ENCODE results near the gene ZNF749.
A peak's percentile ranks its signal among the peaks of the same experiment; 100 is the strongest.

Gene ZNF749

DNA sequence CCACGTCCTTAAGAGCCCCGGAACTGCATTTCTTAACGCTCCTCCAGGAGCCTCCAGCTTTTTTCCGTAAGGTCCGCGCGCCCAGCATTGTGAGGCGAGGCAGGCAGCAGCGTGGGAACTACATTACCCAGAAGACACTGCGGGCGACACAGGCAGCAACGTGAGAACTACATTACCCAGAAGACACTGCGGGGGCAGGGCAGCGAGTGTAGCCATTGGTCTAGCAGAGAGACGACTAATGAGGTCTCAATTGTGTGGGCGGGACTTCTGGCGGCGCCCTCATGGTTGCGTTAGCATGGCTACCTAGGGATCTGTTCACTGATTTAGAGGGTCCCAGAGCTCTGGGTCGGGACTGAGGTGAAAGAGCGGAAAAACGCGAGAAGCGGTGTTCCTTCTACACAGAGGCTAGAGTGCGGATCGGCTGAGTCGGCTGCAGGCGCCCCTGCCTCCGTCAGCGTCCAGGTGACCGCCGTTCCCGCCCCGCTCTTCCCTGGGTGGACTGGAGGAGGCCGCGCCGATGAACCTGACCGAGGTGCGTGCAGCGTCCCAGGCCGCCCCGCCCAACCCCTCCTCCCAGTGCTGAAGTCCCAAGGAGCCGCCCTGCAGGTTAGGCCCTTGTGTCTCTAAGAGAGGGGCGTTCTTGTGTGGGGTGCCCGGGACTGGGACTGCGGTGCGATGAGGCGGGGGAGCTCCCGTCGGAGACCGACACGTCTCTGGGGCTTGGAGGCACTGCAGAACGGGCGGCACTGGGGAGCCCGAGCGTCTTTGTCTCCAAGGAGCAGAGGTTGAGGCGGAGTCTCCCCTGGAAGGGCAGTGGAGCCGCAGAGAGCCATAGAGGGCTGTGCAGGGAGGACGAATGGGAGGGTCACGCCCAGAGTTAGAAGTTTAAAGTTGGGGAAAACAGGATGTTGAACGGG lies at the start of gene ZNF749:
Gene ZNF749, plus strand, starts transcription at position 264 of the 917 bp plus-strand sequence. Its CDS starts 254 bp downstream, at position 518.
- DNase-seq = peak; percentile 96

DNA sequence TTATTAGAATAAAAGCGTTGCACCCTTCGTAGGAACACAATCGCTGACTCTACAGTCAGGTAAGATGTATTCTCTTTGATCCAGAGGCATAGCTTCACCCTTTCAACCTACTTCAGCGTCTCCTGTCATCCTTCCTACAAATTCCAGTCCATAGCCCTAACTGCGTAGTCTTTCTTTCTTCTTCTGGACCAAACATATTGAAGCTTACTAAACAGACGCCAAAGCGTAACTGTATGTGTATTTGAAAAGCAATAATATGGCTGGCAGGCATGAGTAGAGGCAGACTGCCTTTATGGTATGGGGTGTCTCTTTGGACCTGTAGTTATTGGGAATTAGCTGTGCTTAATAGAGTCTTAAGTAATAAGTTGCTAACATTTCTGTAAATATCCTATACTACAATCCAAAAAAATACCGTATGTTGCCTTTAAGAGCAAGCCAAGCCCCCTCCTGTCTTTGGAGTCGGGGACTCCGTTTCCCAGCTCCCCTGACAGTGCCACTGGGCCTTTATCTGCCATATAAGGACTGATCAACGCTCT lies 45.9 kb upstream of the ZNF749 start:
- no peak for DNase-seq

DNA sequence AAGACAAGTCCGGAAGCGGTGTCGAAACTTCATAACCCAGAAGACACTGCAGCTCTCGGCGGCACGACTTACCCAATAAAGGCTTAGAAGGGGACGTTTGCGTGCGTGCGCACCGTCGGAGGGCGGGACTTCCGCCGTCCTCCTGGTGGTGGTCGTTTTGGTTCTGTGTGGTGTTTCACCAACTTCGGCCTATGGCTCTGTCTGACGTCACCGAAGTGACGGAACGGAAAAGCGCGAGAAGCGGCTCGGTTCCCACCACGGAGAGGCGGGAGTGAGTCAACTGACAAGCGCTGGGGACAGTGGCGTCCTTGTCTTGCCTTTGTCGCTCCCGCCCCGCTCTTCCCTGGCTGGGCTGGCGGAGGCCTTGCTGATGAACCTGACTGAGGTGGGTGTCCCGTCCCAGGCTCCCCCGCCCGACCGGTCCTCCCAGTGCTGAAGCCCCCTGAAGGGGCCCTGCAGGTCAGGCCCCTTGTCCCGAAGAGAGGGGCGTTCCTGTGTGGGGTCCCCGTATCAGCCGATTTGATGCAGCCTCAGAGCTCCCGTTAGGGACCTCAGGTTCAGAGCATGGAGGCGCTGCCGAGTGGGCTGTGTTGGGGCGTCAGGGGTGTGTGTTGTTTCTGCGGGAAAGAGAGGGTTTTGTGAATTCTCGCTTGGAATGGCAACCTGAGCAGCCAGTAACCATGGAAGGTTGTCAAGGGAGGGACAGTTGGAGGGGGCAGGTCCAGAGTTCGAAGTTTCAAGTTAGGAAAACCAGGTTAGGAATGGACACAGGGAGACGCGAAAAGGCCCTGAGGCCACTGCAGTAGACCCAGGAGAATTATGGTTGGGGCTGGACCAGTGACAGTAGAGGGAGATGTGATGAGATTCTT lies 45.2 kb upstream of the ZNF749 start, which contains the start of gene ZNF548:
Gene ZNF548, plus strand, starts transcription at position 125 of the 869 bp plus-strand sequence. Its CDS starts 246 bp downstream, at position 371.
- DNase-seq = peak; percentile 96

DNA sequence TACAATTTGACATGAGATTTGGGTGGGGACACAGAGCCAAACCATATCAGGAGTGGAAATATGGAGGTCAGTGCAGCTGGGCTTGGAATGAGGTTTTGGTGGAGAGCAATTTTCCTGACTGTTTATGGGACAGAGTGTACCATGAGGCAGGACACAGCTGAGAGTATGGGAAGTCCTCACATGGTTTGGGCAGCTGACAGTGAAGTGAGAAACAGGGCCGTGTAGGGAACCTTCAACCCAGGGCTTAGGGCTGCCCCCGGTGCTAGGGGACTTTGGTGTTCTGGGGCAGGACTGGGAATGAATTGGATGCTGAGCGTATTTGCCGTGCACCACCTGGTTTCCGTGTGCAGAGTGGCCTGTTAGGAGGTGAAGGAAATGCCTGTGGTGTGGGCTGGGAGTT lies 39.4 kb upstream of the ZNF749 start:
- DNase-seq = no peak

DNA sequence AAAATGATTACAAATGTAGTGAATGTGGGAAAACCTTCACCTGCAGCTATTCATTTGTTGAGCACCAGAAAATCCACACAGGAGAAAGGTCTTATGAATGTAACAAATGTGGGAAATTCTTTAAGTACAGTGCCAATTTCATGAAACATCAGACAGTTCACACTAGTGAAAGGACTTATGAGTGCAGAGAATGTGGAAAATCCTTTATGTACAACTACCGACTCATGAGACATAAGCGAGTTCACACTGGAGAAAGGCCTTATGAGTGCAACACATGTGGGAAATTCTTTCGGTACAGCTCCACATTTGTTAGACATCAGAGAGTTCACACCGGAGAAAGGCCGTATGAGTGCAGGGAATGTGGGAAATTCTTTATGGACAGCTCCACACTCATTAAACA lies 36.3 kb upstream of the ZNF749 start:
- no peak for DNase-seq

DNA sequence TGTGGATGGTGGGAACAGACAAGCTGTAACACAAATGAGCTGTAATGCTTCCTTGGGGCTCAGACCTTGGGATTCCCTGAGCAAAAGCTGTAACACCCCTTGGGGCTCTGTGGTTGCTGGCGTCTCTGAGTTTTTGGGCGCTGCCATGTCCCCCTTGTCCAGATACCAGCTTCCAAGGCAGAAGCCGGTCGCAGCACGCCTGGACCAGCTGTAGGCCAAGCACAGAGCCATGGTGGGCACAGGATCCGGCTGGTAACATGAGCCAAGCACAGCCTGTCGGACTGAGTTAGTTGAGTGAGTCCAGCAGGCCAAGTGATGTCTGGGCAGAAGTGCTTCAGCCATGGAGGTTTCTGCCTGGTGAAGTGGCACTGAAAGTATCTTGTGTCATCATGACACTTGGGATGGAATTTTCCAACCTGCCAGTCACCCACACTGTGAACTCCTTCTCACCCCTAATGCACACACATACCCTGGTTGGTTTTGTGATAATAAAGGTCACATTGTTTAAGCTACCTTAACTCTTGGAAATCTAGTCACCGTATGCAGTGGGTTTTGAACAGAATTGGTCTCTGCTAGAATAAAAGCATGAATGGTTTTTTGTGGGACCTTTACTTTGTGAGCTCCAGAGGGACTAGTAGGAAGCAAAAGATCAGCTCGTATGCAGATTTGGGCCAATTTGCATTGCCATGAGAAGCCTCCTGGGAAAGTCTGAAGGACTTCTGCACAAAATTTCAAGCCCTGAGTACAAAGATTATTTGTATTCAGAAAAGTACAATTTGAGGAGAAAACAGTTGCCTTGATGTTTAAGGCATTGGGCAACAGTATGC lies 31.2 kb upstream of the ZNF749 start:
- DNase-seq = no peak

DNA sequence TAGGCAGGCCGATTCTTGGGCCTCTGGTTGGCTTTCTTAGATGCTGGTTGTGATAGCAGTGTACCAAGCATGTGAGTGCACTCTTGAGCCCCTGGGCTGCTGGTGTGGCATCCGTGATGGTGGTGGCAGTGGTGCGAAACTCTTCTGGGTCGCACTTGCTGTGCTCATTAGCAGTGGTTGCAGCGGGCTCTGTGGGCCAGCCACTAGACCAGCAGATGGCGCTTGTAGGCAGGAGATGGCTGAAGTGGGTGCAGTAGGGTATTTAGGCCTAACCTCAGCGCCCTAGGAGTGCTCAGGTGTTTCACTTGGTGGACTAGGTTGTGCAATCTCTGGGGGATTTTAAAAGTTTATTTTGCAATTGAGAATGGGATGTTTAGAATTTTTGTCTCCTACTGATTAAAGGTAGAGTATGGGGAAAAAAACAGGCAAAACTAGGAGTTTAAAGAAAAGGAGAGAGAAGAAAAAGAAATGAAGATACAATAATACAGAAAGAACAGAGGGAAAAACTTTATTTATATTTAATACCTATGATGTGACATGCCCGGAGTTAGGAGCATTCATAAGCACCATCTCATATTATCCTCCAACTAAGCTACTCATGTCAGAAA lies 28.5 kb upstream of the ZNF749 start:
- DNase-seq = no peak

DNA sequence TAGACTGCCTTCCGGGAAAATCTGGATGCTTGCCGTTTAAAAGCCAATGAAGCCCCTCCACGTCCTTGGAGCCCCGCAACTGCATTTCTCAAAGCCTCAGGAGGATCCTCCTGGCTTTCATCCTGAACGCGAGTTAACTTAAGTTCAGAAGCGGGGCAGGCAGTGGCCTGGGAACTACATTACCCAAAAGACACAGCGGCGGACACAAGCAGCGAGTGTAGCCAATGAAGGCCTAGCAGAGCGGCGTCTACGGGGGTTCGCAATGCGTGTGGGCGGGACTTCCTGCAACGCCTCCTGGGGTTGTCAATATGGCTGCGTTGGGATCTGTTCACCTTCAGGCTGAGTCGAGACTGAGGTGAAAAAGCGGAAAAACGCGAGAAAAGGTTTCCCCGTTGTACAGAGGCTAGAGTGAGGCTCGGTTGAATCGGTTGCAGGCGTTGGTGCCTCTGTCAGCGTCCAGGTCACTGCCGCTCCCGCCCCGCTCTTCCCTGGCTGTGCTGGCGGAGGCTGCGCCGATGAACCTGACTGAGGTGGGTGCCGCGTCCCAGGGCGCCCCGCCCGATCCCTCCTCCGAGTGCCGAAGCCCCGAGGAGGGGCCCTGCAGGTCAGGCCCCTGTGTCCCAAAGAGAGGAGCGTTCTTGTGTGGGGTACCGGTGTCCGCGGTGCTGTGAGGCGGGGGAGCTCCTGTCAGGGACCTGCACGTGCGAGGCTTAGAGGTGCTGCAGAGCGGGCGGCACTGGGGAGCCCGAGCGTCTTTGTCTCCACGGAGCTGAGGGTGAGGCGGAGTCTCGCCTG lies 24.1 kb upstream of the ZNF749 start, which contains the start of gene ZNF17:
Gene ZNF17, plus strand, starts transcription at position 285 of the 795 bp plus-strand sequence. CDS start 2,455 bp downstream, outside the sequence.
- DNase-seq = peak; percentile 81

DNA sequence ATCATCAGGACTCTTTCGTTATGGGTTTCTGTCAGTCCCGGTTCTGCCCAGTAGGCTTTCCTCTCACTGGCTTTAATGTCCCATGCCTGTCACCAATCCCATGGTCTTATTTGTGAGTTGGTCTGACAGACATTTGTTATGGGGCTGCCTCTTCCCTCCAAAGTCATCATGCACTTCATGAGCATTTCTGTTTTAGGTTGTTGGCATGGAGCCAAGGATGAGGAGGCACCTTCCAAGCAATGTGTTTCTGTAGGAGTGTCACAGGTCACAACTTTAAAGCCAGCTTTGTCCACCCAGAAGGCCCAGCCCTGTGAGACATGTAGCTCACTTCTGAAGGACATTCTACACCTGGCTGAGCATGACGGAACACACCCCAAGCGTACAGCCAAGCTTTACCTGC lies 15.7 kb upstream of the ZNF749 start:
- DNase-seq = no peak

DNA sequence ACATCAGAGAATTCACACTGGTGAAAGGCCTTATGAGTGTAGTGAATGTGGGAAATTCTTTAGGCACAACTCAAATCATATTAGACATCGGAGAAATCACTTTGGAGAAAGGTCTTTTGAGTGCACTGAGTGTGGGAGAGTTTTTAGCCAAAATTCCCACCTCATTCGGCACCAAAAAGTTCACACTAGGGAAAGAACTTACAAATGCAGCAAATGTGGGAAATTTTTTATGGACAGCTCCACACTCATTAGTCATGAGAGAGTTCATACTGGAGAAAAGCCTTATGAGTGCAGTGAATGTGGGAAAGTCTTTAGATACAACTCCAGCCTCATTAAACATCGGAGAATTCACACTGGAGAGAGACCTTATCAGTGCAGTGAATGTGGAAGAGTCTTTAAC lies 14.1 kb upstream of the ZNF749 start:
- no peak for DNase-seq

DNA sequence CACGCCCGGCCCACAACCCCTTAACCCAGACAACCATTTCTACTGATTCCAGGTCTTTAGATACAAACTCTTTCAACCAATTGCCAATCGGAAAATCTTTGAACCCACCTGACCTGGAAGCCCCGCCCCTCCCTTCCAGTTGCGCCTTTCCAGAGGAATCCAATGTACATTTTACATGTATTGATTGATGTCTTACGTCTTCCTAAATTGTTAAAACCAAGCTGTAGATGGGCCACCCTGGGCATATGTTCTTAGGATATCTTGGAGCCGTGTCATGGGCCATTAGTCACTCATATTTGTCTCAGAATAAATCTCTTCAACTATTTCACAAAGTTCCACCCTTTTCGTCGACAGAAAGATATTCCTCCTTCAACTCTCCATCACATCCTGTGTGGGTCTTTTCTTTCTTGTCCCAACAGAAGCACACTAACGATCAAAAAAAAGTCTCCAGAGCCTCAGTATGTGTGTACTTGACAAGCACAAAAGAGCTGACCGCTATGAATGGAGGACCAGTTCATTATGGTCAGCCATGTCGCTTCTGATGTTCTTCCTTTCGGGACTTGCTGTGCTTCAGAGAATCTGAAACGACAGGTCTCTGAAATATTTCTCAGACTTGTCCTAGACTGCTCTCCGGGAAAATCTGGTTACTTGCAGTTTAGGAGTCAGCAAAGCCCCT lies 601 bp upstream of the ZNF749 start:
- no peak for DNase-seq

DNA sequence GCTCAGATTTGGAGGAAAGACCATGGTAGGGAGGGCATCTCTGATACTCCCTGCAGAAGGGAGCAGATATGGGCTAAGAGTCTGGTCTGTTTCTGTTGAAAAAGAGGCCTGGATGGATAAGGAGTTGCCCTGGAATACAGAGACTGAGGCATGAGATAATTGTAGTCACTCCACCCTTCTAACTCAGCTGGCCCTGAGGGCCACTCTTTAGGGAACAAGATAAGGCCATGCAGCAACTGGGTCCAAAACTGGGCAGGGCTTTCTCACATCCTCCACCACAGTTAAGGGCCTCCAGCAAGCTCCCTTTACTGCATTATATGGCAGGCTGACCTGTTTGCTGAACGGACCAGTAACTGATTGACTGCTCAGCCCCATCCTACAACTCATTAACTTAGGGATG lies 1.3 kb downstream of the ZNF749 start:
- no peak for DNase-seq

DNA sequence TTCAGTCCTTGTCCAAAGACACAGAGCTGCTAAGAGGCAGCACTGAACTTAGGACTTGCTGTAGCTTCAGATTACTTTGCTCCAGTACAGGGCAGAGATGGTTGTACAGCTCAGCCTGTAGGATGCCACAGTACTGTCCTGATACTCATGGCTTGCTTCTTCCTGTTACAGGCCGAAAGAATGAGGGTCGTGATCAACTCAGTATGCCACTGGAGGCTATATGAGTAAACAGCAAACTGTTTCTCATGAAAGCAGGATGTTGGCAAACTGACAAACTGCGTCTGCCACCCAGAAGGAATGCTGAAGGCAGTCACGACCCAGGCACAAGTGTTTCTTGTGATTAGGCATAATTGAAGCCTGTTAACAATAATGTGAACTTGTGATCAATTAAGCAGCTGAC lies 2.8 kb downstream of the ZNF749 start:
- DNase-seq = no peak

DNA sequence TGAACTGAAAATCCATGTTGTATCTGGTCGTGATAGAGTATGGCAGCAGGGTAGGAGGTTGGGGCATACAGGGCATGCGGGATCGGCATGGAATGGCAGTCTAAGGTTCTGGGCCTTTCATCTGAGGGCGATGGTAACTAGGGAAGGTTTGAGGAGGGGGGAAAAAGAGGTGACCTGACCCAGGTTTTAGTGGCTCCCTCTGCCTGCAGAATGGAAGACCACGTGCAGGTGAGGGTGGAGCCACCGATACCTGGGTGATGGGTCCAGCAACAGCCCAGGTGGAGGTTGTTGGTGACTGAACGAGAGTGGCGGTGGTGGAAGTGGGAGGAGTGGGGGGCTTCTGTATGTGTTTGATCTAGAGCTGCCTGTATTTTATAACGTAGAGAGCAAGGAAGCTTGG lies 3.8 kb downstream of the ZNF749 start:
- DNase-seq = no peak

DNA sequence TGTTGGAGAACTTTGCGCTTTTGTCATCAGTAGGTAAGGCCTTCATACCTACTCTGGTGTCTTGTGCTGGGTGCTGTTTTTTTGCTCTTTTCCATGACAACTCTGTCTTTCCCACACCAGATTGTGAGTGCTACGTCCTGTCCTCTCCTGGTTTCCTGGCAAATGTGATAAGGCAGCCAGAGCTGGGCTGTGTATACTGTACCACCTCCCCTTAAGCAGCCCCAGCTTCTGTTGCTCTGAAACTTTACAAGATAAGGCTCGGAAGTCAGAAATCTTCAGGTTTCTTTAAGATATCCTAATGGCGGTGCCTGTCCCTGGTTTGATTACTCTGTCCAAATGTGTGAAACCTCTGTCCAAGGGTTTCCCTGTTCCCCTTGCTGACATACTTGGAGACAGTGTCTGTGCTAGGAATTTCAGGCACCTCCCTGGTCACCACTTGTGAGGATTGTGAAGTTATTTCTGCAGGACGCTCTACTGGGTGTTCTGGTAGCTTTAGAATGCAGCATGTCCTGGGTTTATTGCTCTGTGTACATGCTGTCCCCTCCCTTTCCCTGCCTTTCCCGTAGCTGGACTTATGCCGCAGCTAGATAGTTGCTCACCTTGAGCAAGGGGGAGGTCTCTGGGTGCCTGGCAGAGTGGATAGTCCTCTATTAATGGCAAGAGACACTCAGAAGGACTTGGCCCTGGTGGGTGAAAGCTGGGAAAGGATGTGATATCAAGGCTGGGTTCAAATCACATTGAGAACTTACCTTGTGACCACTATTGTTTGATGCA lies 7.0 kb downstream of the ZNF749 start:
- DNase-seq = no peak

DNA sequence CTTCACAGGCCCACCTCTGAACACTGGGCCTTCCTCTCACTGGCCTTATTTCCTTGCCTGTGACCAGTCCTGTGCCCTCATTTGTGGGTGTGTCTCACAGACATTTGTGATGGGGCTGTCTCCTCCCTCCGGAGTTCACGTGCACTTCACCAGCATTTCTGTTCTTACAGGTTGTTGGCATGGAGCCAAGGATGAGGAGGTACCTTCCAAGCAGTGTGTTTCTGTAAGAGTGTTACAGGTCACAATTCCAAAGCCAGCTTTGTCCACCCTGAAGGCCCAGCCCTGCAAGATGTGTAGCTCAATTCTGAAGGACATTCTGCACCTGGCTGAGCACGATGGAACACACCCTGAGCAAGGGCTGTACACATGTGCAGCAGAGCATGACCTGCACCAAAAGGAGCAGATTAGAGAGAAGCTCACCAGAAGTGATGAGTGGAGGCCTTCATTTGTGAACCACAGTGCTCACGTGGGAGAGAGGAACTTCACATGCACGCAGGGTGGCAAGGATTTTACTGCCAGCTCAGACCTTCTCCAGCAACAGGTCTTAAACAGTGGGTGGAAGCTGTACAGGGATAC lies 8.1 kb downstream of the ZNF749 start:
- DNase-seq = no peak

DNA sequence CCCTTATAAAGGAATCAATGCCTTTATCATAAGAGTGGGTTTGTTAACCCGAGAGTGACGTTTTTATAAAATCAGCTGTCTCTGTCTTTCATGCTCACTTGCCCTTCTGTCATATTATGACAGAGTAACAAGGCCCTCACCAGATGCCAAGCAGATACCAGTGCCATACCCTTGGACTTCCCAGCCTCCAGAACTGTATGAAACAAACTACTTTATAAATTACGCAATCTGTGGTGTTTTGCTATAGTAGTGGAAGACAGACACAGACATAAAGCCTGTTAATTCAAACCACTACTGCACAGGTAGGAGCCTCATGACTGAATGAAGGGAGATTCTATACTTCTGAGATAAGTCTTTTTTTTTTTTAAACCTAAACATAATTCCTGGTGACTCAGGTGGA lies 17.2 kb downstream of the ZNF749 start:
- DNase-seq = no peak

DNA sequence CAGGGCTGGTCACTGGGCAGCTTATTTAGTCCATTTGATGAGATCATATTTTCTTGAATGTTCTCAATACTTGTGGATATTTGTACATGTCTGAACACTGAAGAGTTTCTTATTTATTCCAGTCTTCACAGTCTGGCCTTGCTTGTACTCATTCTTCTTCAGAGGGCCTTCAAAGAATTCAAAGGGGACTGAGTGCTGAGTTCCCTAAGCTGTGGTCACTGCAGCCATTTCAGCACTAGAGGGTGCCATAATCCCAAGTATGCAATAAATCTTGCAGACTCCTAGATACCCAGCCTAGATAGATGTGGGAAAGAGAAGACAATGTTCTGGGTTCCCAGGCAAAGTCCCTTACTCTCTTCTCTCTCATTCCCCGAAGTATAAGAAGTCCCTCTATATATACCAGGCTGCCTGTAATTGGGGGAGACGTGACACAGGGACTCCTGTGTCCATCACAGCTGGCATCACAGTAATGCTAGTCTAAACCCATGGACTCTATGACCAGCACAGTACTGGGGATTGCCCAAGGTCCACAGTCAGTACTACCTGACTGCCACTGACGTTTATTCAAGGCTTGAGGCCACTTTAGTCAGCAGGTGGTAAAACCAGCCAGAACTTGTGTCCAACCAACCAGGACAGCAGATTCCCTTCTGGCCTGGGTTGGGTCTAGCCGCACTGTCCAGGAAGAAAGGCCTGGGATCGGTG lies 30.7 kb downstream of the ZNF749 start:
- no peak for DNase-seq

DNA sequence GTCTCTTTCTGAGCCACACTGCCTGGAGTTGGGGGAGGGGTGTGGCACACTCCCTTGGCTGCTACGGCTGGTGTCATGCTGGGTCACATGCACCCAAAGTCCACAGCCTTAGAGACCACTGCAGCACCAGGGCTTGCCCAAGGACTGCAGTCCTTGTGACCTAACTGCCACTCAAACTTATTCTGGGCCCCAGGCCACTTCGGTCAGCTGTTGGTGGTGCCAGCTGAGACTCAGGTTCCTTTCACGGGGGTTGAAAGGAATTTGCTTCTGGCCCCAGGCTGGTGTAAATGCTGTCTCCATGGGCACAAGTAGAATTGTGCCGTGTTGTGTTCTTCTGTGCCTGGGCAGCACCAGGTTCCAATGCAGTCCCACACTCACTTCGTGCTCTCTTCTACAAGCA lies 31.4 kb downstream of the ZNF749 start:
- no peak for DNase-seq
